Activated CD8-positive, alpha-beta memory T cell treated with anti-CD3 and anti-CD28 coated beads, Interleukin-2, amount 50 U/mL, for 48 hours (primary cell): ENCODE measurements around the gene DCPS.
"Not testable (repeated sequence)": the region's sequence is repeated elsewhere in the genome, so short reads cannot be mapped to it uniquely, and the experiment has no call there.

Source experiments
- DNase-seq: peaks from one replicate; pipeline ENCODE4 v3.0.0-alpha.2; 2020

The DCPS gene

DNA sequence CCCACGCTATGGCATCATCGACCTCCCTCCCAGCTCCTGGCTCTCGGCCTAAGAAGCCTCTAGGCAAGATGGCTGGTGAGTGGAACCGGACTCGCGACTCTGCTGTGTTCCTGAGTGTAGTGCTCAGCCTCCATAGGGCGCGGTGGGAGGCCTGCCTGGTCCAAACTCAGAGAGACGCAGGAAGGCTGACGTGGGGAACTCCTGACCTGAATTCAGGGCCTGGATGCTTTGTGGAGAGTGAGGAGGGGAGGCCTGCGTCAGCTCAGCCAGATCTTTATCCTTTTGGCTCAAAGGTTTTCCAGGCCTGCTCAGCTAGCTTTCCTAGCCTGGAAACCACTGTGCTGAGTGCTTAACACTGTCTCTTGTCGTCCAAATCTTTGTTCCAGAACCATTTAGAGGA lies 13.0 kb upstream of the DCPS start:
- DNase-seq: no peak

DNA sequence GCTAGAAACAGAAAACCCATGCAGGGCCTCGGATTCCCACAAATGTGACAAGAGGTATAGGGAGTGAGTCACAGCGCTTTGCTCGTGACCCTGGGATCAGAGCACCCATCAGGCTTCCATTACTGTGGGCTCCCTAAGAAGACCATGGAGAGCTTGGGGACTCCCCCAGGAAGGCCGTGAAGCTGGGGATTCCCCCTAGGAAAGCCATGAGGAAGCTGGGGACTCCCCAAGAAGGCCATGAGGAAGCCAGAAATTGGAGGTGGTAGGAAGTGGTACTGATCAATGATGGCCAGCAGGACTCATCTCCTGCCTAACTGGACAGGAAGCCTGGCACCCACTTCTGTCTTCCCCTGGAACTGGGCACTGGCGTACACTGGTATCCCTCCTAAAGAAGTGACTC lies 10.1 kb upstream of the DCPS start:
- DNase-seq: no peak

DNA sequence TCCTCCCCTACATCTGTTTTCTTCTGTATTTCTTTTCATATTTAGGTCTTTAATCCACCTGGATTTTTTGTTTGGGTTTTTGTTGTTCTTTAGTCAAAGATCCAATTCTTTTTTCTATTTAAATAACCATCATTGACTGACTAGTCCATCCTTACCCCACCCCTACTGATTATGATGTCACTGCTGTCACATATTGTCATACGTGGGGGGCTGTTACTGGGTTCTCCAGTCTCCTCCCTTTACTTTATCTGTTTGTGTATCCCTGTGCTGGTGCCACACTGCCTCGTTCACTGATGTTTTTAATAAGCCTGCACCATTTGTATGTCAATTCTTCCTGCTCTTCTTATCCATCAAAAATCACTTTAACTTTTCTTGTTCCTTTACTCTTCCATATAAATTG lies 6.9 kb upstream of the DCPS start:
- DNase-seq: no peak

DNA sequence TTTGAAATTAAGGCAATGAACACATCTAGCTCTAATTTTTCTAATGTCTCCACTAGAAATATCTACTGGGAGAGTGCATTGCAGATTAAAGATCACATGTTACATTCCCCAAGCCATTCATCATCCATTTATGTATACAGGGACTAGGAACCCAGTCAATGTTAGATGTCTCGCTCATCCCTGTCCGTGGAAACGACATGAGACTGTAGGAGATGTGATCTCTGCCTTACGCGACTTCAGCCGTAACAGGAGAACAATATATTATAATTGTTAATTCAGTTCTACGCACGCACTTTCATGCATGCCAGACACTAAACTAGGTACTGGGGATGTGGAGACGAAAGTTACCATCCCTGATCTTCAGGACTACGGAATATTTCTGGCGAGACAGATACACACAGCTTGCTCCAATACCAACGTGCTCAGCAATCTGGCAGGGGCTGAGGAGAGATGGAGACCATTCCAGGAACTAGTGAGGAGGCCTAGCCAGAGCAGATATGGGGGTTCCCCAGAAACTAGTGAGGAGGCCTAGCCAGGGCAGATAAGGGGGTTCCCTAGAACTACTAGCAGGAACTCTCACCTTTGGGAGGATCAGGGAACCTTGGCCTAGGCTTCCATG lies 706 bp downstream of the DCPS start:
- no peak for DNase-seq

DNA sequence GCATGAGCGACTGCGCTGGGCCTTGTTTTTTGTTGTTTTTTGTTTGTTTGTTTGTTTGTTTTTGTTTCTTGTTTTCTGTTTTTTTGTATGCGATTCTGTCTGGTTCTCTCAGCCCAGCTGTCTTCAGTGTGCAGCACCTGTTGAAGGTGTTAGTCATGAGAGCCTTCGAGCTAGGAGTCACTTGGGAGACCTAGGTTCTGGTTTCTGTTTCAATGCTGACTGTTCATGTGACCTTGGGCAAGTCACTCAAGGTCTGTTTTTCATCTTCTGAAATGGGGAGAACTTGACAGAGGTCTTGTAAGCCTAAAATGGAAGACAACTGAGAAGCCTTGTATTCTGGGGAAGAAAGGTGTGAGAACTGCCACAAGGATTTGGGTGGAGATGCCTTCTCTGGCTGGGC lies 1.8 kb downstream of the DCPS start:
- DNase-seq: no peak

DNA sequence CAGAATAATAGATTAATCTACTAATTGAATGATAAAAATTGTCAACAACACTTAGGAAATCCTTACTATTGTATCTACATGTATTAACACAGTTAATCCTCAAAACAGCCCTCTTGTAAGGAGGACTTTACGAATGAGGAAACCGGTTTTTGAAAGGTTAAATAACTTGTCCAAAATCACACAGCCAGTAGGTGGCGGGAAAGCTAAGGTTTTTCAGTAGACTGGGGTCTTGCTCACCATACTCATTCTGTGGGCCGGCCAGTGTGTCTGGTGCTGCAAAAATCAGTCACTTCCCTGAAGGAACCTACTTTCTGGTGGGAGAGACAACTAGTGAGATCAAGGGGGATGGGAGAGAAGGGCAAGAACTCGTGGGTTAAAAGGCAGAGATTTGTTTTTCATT lies 3.8 kb downstream of the DCPS start:
- DNase-seq: no peak

DNA sequence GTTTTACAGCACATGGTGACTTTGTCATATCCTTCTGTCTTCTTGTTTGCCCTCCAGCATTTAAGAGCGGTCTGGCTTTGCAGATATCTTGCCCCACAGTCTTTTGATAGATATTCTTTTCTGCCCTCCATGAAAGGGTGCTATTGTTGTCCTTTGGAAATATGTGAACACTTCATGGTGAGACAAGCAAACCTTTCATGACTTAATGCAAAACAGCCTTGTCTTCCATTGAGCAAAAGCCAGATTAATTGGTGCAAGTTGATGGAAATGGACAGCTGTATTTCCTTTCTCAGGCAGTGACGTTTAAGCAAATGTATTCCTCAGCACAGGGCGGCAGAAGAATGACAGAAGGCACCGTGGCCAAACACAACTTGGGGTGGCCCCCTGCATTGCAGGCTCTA lies 4.4 kb downstream of the DCPS start:
- DNase-seq: no peak

DNA sequence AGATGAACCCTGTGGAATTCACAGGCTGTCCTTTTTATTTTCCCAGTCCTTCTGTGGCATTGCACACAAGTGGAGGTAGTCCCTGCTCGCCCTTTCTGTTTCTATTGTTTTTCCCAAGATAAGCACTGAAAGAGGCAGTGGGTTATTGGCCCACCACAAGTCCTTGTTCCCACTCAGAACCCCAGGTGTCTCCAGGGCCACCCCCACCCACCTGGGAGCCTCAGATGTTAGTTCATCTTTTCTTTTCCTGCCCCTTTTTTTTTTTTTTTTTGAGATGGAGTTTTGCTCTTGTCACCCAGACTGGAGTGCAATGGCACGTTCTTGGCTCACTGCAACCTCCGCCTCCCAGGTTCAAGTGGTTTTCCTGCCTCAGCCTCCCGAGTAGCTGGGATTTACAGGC lies 4.9 kb downstream of the DCPS start:
- not testable (repeated sequence) for DNase-seq

DNA sequence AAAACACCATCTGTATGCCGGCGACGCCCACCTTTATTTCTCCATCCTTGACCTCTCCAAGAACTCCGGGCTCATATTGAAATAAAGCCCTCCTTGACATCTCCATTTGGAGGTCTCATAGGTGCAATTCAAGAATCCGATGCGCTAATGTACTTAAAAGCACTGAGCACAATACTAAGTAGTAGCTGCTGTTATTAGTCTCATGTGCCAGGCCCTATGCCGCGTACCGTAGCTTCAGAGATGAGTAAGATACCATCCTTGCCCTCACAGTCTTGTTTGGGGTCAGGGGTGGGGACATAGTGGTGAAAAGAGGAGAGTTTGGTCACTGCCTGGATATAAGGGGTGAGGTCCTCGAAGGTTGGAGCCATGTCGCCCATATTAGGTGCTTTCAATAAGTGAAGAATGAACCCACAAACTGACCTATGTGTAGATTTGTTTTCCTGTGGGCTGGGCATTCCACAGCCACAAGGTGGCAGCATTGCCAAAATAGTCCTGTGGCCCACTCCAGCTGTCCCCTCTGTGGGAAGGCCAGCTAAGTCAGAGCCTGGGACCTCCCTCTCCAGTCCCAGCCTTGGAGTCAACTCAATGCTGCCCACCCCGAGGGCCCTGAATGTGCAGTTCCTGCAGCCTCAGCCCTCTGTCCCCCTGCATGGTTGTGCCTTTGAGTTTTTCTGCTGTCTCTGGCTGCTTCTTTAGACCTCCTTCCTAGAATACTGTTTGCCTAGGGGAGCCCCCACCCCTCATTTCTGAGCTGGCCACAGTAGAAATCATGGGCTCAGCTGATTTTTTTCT lies 6.5 kb downstream of the DCPS start:
- peak; percentile 75 for DNase-seq

DNA sequence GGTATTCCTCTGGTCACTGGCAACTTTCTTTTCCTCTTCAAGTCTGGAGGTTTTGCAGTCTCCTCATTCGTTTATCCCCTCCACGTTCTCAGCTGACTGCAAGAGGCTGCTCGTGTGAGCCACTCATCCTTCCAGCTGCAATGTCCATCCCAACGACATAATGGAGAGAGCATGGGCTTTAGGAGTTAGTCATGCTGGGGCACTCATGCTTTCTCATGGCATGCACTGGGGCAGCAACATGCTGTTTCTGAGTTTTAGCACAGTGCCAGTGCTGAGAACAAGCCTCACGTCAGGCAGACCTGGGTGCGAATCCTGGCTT lies 7.1 kb downstream of the DCPS start:
- no peak for DNase-seq

DNA sequence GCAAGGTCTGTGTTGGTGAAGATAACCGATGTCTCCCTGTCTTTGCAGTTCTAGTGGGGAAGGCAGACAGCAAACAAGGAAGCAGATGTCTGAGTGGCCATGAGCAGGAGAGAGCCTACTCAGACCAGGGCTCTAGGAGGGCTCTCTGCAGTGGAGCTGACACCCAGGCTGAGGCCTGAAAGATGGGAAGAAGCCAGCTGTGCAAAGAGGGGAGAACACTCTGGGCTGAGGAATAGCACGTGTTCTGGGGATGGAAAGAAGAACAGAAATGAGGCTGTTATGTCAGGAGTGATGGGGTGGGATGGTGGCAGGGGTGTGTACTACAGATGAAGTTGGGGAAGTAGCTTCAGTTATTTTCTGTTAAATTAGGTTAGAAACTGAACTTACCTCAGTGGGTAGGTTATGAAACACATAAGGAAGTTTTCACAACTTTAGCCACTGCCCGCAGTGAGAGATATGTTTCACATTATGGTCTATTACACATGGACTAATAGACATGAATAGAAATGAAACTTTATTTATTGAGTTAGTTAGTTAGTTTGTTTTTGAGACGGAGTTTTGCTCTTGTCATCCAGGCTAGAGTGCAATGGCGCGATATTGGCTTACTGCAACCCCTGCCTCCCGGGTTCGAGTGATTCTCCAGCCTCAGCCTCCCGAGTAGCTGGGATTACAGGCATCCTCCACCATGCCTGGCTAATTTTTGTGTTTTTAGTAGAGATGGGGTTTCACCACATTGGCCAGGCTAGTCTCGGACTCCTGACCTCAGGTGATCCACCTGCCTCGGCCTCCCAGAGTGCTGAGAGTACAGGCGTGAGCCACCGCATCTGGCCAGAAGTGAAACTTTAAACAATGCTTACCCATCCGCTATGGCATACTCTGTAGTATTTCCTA lies 7.8 kb downstream of the DCPS start:
- DNase-seq: no peak

DNA sequence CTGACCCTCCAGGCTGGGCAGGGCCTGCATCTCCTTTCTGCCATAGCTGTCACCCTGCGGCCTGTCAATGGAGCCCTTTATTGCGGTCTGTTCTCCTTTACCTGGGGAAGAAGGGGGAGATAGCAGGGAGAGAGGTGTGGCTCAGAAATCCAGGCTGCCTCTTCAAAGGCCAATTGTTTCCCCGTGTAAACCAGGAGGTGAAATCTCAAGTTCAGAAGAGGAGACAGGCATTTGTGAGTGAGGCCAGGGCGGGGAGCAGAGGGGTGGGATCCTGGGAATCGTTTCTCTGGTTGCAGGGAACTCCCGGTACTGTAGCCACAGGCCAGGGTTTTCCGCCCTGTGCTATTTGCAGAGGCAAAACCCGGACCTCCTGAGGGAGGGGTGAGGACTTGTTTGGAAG lies 9.1 kb downstream of the DCPS start:
- no peak for DNase-seq

DNA sequence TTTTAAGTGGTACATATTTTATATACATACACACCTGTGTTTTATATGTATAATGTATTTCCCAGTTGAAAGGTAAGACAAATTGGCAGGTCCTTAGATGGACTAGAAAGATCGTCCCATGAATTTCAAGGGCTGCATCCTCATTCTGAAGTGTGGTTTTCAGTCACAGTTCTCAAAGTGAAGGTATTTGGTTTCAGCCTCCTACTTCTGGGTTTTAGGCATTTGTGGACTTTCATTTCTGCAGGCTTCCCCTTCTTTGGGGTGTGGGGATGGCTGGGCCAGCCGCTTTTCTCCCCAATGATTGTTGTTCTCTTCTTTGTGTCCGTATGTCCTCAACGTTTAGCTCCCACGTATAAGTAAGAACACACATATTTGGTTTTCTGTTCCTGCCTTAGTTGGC lies 10.0 kb downstream of the DCPS start:
- no peak for DNase-seq

DNA sequence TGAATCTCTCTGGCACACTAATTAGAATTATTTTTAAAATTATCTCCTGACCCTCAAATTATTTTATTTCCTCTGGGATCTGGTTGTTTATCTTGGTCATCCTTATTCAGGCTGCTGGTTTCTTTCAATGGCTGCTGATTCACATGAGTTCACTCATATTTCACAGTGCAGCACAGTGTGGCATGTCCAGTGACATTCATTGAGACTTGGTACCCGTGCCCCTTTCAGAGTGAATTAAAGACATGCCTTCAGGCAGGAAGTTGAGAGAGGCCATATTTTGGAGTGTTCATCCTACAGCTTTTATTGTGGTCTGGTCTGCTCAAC lies 13.5 kb downstream of the DCPS start:
- DNase-seq: no peak

DNA sequence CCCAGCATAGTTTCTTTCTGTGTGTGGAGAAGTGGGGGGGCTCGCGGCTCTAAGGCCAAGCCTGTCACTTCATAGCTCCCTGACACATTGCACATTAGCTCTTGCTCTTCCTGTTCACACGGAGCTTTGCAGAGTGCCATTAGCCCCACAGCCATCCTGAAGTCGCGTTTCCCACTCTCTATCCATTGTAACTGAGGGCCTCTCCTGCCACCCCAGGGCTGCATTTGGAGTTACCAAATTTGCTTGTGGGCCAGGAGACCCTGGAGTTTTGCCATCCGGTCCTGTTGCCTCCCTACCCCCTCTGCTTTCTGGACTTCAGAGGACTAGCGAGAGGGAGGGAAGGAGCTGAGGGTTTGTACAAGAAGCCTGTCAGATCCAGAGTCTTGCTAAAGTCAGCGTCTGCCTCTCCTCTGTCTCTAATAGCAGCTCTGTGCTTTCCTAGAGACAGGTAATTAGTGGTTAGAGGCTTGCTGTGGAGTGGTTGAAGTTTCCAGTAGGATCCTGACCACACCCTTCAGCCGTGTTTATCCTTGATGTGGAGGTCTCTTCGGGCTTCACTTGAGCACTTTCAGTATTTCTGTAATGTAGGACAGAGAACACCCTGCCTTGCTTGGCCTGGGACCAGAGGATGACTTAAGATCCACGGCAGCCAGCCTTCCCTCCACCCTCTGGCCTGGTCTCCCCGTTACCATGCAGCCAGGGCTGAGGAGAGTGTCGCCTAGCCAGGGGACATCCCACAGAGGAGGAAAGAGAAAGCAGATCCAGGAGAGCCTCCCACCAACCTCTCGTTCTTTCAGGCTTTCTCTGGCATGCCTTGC lies 14.1 kb downstream of the DCPS start:
- DNase-seq: no peak

DNA sequence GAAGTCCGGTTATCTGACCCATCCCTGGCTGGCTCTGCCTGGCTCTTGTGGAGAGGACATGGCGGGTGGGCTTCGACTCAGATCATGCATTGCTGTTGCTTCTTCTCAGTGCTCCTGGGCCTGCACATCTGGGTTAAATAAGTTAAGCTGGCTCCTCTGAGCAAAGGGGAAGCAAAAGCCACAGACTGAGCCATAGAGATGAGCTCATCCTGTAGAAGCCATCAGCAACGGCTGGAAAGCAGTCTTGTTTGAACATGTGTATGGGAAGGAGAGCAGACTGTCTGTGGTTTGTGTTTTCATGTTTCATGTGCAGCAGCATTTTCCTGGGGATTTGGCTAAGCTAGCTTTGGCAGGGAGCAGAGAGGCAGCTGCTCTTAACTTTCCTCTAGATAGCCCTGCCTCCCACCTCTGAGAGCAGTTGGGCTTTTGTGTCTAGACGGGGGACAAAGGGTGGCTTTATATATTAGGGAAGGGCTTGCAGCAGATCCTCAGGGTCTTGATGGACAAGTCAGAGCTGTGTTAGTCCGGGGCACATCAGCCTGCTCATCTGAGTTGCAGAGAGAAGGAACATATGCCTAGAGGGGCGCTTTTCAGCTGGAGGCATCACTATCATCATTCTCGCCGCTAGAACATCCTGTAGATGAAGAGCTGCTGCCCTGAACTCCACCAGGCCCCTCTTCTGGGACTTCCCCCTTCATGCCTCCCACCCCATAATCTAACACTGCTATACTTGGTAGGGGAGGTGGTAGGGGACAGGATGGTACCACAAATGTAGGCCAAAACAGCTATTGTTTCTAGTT lies 14.9 kb downstream of the DCPS start:
- peak; percentile 63 for DNase-seq

DNA sequence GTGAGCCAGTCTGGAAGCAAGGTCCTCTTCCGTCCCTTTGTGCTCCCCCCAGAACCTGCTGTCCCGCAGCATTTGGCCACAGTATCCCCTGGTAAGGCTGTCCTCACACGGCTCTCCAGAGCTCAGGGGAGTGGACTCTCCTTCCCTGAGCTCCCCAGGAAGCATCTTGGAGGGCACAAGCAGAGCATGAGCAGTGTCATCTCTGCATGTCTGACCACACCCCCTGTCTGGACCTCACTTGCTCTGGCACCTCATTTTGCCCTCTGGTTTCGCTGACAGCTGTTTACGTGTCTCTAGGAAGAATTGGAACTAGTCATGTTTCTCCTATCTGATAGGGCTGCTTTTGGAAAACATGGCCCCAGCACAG lies 15.5 kb downstream of the DCPS start:
- no peak for DNase-seq

DNA sequence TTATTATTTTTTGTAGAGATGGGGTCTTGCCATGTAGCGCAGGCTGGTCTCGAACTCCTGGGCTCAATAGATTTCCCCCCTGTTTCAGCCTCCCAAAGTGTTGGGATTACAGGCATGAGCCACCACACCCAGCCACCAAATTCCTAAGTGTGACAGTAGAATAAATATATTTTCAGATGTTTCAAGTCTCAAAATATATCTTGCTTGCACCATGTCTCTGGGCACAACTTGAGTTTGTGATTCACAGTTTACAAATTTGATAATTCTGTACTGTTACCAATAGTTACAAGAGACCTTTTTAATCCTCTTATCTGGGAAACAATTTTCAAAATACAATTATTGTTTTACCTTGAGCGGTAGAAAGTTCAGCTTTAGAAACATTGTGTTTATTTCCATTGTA lies 19.1 kb downstream of the DCPS start:
- no peak for DNase-seq

DNA sequence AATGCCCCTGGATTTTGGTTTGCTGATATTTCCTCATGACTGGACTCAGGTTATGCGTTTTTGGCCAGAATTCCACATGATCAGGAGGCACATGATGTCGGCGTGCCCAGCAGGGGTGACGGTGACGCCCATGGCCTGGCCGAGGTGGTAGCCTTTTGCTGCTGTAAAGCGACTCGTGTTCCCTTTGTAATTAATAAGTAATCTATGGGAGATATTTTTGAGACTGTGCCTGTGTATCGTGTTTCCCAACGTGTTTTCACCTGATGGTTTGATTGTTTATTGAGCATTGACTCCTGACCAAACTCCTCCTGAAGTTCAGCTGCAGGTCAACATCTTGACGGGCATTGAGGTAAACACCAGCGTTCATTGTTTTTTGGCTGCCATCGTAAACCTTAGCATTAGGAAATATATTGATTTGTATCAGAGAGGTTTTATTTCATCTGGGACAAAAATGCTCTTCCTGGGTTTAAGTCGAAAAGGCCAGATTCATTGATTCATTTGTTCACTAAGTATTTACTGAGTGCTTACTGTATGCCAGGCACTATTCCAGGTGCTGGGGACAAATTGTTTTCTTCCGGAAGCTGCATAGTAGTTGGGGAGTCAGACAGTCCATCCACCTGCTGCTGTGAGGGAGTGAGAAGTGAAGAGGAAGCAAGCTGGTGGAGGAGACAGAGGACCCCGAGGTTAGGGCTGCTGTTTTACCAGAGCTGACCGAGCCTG lies 23.6 kb downstream of the DCPS start:
- DNase-seq: no peak

DNA sequence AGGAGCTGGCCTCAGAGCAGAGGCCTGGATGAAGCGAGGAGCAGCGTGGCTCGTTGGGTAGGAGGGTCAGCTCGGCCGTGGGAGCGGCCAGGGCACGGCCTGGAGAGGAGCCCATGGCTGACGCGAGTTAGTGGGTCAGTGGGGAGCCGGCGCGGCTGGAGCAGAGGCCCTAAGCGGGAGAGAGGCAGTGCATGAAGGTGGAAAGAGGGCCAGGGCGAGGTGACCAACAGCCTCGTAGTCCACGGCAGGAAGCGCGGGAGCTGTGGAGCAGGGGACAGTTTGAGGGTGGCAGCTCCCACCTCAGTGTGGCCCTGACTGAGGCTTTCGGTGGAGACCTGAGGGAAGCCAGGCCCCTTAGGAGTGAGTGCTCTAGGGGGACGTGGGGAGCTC lies 24.1 kb downstream of the DCPS start:
- DNase-seq: no peak

DNA sequence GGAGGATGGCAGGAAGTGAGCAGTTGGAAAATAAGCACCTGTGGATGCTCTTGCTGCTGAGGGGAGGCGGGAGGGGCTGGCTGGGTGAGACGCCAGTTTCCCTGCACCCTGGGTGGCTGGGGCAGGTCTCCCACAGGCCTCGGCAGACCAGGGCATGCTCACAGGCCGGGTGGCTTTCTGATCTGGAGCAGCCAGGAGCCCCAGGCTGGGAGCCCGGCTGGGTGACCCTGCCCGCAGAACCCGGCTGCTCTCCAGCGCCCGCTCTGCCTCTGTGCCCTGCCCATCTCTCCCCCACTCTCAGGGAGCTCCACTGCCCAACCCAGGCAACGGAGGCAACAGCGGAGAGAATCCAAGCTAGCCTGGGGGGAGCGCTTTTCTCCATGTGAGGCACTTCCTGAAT lies 24.6 kb downstream of the DCPS start:
- no peak for DNase-seq
